Right forelimb (tissue), 1 donor: ENCODE measurements around the gene ENOX2.
"Not testable (repeated sequence)": the region's sequence is repeated elsewhere in the genome, so short reads cannot be mapped to it uniquely, and the experiment has no call there.

Experiments
- DNase-seq: peaks from one replicate; pipeline ENCODE4 v3.0.0-alpha.2; 2018

Gene ENOX2

DNA sequence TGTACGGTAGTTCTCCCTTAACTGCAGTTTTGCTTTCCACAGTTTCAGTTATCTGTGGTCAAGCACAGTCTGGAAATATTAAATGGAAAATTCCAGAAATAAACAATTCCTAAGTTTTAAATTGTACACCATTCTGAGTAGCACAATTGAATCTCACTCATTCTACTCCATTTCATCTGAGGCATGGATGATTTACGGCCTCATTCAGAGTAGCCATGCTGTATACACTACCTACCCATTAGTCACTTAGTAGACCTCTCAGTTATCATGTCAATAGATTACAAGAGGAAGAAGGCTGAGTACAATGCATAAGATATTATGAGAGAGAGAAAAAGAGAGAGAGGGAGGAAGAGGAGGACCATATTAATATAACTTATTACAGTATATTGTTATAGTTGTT is 77.5 kb downstream of the ENOX2 start:
- no peak for DNase-seq

DNA sequence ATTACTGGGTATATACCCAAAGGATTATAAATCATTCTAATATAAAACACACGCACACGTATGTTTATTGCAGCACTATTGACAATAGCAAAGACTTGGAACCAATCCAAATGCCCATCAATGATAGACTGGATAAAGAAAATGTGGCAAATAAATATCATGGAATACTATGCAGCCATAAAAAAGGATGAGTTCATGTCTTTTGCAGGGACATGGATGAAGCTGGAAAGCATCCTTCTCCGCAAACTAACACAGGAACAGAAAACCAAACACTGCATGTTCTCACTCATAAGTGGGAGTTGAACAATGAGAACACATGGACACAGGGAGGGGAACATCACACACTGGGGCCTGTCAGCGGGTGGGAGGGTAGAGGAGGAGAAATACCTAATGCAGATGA is 83.6 kb downstream of the ENOX2 start:
- not testable (repeated sequence) for DNase-seq

DNA sequence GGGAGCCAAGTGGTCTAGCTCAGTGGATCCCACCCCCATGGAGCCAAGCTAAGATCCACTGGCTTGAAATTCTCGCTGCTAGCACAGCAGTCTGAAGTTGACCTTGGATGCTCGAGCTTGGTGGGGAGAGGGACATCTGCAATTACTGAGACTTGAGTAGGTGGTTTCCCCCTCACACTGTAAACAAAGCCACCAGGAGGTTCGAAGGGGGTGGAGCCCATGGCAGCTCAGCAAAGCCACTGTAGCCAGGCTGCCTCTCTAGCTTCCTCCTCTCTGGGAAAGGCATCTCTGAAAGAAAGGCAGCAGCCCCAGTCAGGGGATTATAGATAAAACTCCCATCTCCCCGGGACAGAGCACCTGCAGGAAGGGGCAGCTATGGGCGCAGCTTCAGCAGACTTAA is 89.1 kb downstream of the ENOX2 start:
- not testable (repeated sequence) for DNase-seq

DNA sequence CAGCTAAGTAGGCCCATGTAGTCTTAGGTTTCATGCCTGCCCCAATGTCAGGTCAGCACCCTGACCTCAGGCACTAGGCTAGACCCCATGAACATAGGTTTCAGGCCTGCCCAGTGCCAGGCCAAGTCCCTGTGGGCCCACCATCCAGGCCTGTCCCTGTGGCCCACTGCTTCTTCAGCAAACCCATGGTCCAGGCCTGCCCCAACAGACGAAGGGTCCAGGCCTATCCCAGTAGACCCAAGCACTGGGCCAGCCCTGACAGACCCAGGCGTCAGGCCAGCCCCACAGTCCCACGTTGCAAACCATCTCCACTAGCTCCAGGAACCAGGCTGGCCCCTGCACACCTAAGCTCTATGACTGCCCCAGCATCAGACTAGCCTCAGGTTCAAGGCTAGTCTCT is 92.4 kb downstream of the ENOX2 start:
- DNase-seq, result no peak

DNA sequence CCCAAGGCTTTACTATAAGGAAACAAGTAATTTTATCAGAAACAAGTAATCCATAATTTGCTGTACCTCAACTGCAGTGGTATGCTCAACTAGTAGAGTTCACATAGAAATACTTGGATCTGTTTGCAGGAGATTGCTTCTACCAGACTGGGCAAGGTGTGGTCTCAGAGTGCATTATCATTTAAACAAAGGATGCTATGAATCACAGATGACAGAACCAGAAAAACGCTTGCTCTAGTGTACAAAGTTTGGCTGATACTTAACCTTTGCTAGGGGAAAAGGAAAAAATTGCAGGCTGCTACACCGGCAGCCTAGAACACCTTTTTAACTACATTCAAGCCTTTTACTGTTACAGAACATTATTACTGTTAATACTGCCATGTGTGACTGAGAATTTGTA is 97.1 kb downstream of the ENOX2 start:
- DNase-seq, result no peak

GRCh38 chrX:130803537-130803936 is 99.5 kb downstream of the ENOX2 start:
- no peak for DNase-seq

- DNase-seq, result no peak
Observed at GRCh38 chrX:130801901-130802300, 101.1 kb downstream of the ENOX2 start.

DNA sequence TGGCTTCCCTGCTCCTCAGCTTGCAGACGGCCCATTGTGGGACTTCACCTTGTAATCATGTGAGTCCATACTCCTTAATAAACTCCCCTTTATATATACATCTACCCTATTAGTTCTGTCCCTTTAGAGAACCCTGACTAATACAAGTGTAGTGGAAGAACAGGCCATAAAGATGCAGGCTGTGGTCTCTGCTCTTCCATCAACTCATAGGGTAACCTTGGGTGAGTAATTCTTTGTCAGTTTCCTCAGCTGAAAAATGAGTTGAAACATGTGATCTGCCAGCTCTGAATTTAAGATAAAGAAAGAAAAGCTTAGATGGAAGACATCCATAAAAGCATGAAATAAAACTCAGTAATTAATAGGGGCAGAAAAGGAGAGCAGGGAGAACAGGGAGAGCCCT is 103.6 kb downstream of the ENOX2 start:
- no peak for DNase-seq

DNA sequence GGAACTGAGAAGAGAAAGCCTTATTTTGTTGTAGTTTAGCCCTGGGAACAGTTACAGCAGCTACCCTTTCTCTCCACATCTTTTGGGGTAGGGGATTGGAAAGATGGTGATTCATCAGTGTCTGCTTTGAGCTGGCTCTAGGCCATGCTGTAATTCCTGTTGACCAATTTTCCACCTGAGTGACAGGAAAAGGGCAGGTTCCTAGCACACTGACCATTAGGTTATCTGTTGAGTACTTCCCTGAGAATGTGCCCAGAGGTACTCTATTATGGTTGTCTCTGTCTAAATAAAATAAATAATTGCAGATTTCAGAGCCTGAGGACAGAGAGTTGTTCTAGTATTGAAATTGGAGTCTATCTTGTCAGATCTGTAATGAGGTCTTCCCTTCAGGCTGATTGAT is 109.0 kb downstream of the ENOX2 start:
- DNase-seq, result no peak

GRCh38 chrX:130791870-130792269 is 111.1 kb downstream of the ENOX2 start:
- DNase-seq, result not testable (repeated sequence)

GRCh38 chrX:130789793-130790192 is 113.2 kb downstream of the ENOX2 start:
- no peak for DNase-seq

DNA sequence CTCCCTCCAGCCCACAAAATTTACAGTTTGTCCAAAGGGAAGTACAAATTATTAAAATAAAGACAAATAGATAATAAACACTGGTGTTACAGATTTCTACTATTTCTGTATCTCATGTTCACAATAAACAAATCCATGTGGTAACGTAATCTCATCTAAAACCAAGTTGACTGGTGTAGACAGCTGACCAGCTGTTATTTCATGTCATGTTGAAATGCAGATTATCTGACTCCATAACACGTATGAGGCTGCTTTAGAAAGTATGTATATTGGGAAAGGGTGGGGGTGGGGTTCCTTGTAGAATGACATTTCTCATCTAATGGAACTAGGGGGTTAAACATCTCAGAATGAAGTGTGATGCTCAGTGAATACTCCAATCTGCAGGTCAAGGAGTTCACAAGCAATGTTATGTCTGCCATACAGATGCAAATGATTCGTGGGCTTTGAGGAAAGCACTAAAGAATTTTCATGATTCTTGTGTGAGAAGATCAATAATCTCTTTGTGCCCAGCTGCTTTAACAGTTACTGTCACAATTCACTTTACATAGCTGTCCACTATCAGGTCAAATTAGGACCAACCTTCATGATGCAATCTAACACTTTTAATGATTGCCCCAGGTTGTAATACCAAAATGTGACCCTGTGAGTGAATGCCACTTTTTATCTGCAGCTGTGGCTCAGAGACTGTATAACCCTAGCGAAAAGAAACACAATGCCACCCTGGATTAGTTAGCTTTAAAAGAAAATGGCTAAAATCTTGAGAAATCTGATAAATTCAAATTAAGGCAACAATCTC is 114.0 kb downstream of the ENOX2 start:
- no peak for DNase-seq

- no peak for DNase-seq
Observed at GRCh38 chrX:130786030-130786429, 117.0 kb downstream of the ENOX2 start.

GRCh38 chrX:130778773-130779172 is 124.2 kb downstream of the ENOX2 start:
- DNase-seq, result no peak

DNA sequence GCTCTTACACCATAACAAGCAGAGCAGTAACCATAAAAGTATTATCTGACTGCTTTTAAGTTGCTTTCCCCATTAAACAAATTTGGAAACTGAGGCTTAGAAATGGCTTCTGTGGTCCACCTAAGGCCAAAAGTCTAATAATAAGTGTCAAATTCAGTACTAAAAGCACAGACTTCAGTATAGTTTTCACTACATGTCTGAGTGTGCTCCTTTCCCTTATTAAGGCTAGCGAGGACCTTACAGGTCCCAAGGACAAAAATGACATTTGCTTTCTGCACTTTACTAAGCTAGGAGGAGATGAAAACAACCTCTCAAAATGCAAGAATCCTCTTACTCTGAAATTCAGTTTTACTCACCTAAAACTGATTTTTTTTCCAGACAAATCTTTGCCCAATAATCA is 127.2 kb downstream of the ENOX2 start:
- no peak for DNase-seq

GRCh38 chrX:130772776-130773143 is 130.2 kb downstream of the ENOX2 start:
- DNase-seq, result no peak

DNA sequence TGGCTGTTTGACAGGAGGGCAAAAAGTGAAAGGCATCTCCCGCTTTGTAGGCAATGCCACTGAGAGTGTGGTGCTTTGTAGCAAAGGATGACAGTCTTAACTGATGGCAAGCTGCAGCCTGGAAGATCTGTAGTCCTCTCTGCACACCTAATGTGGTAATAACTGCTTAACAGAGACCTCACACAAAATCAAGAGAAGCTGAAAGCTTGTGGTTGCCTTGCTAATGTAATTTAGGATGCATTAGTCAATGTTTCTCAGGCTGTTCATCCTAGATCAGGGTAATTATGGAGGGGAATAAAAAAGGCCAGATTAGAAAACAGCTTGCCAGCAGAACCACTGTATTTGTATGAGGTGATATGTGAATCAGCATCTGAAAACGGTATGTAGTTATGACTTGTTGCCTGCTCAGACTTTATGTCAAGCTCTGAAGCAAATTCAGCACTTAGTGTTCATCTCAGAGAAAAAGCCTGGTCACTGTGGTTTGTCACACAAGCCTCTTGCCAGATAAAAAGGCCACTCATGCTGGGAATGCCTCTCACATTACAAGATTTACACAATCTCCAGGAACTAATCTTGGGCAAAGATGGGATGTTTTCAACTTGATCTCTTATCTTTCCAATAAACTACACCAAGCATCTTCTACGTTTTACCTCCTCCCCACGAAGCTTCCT is 130.8 kb downstream of the ENOX2 start:
- no peak for DNase-seq

DNA sequence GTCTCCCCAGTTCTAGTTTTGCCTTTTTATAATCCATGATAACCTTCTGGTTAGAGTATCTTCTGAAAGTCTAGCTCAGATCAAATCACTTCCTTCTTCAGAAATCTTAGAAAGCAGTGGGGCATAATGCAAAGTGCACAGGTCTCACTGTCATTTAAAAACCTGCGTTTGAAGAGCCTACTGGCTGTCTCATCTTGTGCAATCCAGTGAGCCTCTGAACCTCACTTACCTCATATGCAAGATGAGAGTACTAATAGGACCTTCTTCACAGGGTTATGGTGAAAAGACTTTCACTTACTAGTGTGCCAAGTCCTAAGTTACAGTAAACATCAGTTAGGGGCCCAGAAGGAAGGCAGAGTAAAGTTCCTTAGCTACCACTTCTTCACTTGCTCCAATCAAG is 131.4 kb downstream of the ENOX2 start:
- no peak for DNase-seq

GRCh38 chrX:130771230-130771629 is 131.8 kb downstream of the ENOX2 start:
- no peak for DNase-seq

GRCh38 chrX:130770615-130771014 is 132.4 kb downstream of the ENOX2 start:
- DNase-seq, result no peak

DNA sequence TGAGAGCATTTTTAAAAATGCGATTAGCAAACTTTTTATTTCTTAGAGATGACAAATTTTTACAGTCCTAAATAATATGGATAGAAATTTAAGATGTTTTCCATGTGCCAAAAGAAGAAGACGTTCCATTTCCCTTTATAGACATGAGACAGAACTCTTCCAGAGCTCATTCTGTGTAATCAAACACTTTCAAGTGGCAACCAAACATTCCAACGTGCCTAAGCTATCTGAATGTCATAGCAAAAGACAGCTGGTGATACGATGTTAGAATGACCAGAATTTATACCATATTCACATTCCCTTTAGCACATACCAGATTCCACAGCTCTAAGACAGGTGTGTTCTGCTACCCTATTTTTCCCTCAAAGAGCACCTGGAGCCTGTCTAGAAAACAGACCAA is 133.2 kb downstream of the ENOX2 start:
- no peak for DNase-seq

- no peak for DNase-seq
Observed at GRCh38 chrX:130758072-130758471, 144.9 kb downstream of the ENOX2 start.

- no peak for DNase-seq
Observed at GRCh38 chrX:130756233-130756632, 146.8 kb downstream of the ENOX2 start.

DNA sequence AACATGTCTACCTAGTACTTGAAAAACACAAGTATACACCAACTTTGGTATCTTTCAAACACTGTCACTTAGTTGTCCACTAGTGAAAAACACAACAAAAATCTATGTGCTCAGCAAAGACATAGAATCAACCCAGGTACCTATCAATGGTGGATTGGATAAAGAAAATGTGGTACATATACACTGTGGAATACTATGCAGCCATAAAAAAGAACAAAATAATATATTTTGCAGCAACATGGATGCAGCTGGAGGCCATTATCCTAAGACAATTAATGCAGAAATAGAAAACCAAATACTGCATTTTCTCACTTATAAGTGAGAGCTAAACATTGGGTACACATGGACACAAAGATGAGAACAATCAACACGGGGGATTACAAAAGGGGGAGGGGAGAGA is 148.7 kb downstream of the ENOX2 start:
- no peak for DNase-seq
